K562 (cell line): ENCODE measurements around the gene NUDT5. TPM values are rescaled to one million over a fixed set of nuclear protein-coding genes. Genes with fewer than 3 reads are reported as not detected.

ENCODE experiments used
- BACH1 ChIP-seq: fragments of 200-800 bp; sonication (Bioruptor generic); IDR thresholded peaks from 2 replicates; pipeline ENCODE4 v1.6.1; 2016; ENCODE audit warnings: missing genetic modification characterization, missing compliant biosample characterization
- CC2D1A ChIP-seq: fragments of 450-650 bp; IDR thresholded peaks from 2 replicates; pipeline ENCODE4 v1.6.1; 2017; ENCODE audit warnings: mild to moderate bottlenecking
- CHD1 ChIP-seq: fragments of 200-600 bp; sonication (generic); IDR thresholded peaks from one replicate; pipeline ENCODE4 v1.6.1; 2012; ENCODE audit warnings: mild to moderate bottlenecking, moderate library complexity, low read length, inconsistent platforms
- ETV1 ChIP-seq: fragments of 450-650 bp; conservative IDR thresholded peaks from 2 replicates; pipeline ENCODE4 v1.6.1; 2016; ENCODE audit warnings: missing genetic modification characterization, control low read depth, low read depth, missing compliant biosample characterization
- EZH2 ChIP-seq: IDR thresholded peaks from 2 replicates; pipeline ENCODE4 v1.6.1; 2012; ENCODE audit warnings: low read depth, mild to moderate bottlenecking, inconsistent platforms, low read length, borderline replicate concordance
- GABPB2 ChIP-seq: fragments of 250-450 bp; sonication (Bioruptor Pico); conservative IDR thresholded peaks from 2 replicates; pipeline ENCODE4 v1.5.1; 2021; ENCODE audit warnings: mild to moderate bottlenecking
- KAT2B ChIP-seq: IDR thresholded peaks from one replicate; pipeline ENCODE4 v1.6.1; 2012; ENCODE audit warnings: low read depth, mild to moderate bottlenecking, control low read depth, inconsistent platforms, low read length, moderate library complexity
- NCOA1 ChIP-seq: fragments of 450-650 bp; IDR thresholded peaks from 2 replicates; pipeline ENCODE4 v1.6.1; 2016; ENCODE audit warnings: low read depth
- NCOA6 ChIP-seq: fragments of 450-650 bp; IDR thresholded peaks from 2 replicates; pipeline ENCODE4 v1.6.1; 2017; ENCODE audit warnings: mild to moderate bottlenecking
- NRF1 ChIP-seq, 2 experiments: fragments of 450-650 bp; IDR thresholded peaks in 1 of 2; conservative IDR thresholded peaks in 1 of 2; 2 replicates each; pipeline ENCODE4 v1.6.1; 2014; ENCODE audit warnings: mild to moderate bottlenecking in 2 of 2
- SIX5 ChIP-seq, 2 experiments: IDR thresholded peaks; 2 replicates each; pipeline ENCODE4 v1.6.1; 2011; ENCODE audit warnings: low read length in 2 of 2, borderline replicate concordance in 1 of 2, low read depth in 1 of 2, mild to moderate bottlenecking in 1 of 2, moderate library complexity in 1 of 2; ENCODE audit not compliant: insufficient read depth in 1 of 2
- SMAD1 ChIP-seq: fragments of 150-350 bp; IDR thresholded peaks from 2 replicates; pipeline ENCODE4 v1.6.1; 2014; ENCODE audit warnings: low read length, low read depth; ENCODE audit not compliant: partially characterized antibody
- SMC3 ChIP-seq: conservative IDR thresholded peaks from 2 replicates; pipeline ENCODE4 v1.6.1; 2011; ENCODE audit warnings: low read depth, low read length, improper control_type of control experiment; ENCODE audit not compliant: insufficient read depth
- TAL1 ChIP-seq: fragments of 450-650 bp; IDR thresholded peaks from 2 replicates; pipeline ENCODE4 v1.6.1; 2016; ENCODE audit warnings: mild to moderate bottlenecking
- TSC22D4 ChIP-seq: fragments of 450-650 bp; IDR thresholded peaks from 2 replicates; pipeline ENCODE4 v1.6.1; 2016; ENCODE audit warnings: missing genetic modification characterization, missing biosample characterization, control low read depth
- YY1 ChIP-seq, 3 experiments: IDR thresholded peaks; 2 replicates each; pipeline ENCODE4 v1.6.1; 2011; ENCODE audit warnings: low read length in 2 of 3, mild to moderate bottlenecking in 2 of 3, moderate library complexity in 2 of 3, borderline replicate concordance in 1 of 3, control low read depth in 1 of 3, low read depth in 1 of 3; ENCODE audit not compliant: insufficient read depth in 3 of 3, insufficient replicate concordance in 2 of 3, control insufficient read depth in 1 of 3, insufficient read length in 1 of 3; ENCODE audit errors: extremely low read depth in 1 of 3
- ZFPM2 ChIP-seq: fragments of 250-450 bp; sonication (Bioruptor Pico); IDR thresholded peaks from 2 replicates; pipeline ENCODE4 v1.5.1; 2022; ENCODE audit warnings: mild to moderate bottlenecking
- ZNF445 ChIP-seq: fragments of 250-450 bp; sonication (Bioruptor Pico); IDR thresholded peaks from 2 replicates; pipeline ENCODE4 v1.4.0; 2020; ENCODE audit warnings: low read depth, mild to moderate bottlenecking, moderate library complexity
- ZNF785 ChIP-seq: fragments of 250-450 bp; sonication (Bioruptor Pico); IDR thresholded peaks from 2 replicates; pipeline ENCODE4 v1.4.0; 2020; ENCODE audit warnings: mild to moderate bottlenecking
- polyA plus RNA-seq, 8 experiments: library from polyadenylated mRNA; depleted of rRNA in 4 of 8; stranded (reverse) in 5 of 8; unstranded in 3 of 8; fragments of >200 nt; fragmentation: Nextera tagmentation in 2 of 8; fragmentation: Illumina TruSeq in 1 of 8; extraction: Ambion mirVana in 2 of 8; extraction: Trizol in 1 of 8; gene quantifications; 2 replicates each; pipeline versions ENCODE4 v1.2.1 to v1.2.3, GENCODE V29; 2011 to 2014; ENCODE audit warnings: inconsistent platforms in 1 of 8, missing spikeins in 1 of 8
- total RNA-seq, 7 experiments: library from RNA; depleted of rRNA in 6 of 7; stranded (reverse); fragments of >200 nt in 6 of 7; fragmentation: Illumina TruSeq in 2 of 7; extraction: Trizol in 2 of 7; gene quantifications; 2 replicates each; pipeline versions ENCODE4 v1.2.1 to v1.2.3, GENCODE V29; 2011 to 2021; ENCODE audit warnings: low replicate concordance in 1 of 7
- TF ChIP-seq, protein P1 (sequence below): sonication (generic); formaldehyde crosslinking; IDR thresholded peaks from 2 replicates; pipeline ENCODE4 v1.4.0; 2020; ENCODE audit warnings: mild to moderate bottlenecking, missing genetic modification reagents
- TF ChIP-seq, protein P2 (sequence below): fragments of 250-450 bp; sonication (Bioruptor Pico); IDR thresholded peaks from 2 replicates; pipeline ENCODE4 v1.5.0; 2022; ENCODE audit warnings: mild to moderate bottlenecking
- TF ChIP-seq, protein P3 (sequence below): fragments of 450-650 bp; IDR thresholded peaks from one replicate; pipeline ENCODE4 v1.6.1; 2018; ENCODE audit warnings: mild to moderate bottlenecking, moderate library complexity; ENCODE audit not compliant: partially characterized antibody

Gene NUDT5
- total and polyA plus RNA-seq, 9 of the 15 experiments (the other 6 are each of a cell fraction or from before 2014, with no cell fraction given): 87.7 to 422 (median 186) TPM

DNA sequence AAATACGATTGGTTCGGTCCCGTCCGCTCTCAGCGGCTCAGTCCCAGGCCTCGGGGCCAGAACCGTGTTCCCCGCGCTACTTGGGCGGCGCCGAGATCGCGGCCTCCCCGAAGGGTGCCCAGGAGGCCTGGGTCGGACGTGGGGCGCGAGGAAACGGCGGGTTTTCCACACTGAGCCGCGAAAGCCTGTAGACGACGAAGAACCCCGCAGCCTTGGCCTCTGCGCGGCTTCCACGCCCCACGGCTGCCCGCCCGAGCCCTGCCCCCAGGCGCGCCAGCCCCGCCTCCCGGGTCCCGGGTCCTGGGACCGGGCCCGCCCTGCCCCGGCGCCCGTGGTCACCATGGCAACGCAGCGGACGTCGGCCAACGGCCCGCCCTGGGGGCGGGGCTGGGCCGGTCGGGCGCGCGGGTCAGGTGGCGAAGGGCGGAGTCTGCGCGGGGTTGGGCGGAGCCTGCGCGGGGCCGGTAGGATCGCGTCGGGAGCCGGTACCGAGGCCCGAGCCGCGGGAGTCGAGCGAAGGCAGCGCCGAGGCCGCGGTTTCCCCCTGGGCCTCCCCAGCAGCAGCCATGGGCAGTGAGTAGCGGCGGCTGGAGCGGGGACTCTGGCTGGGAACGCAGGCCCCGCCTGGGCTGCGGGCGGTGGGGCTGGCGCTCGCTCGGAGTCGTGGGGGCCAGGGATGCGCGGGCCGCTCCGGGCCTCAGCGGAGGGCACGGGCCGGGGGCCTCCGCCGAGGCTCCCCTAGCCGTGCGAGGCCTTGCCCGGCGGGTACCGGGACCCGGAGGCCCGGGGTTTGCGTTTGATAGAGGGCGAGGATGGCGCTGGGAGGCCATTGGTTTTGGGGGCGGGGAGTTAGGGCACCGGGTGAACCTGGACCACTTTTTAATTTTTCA is 66.2 kb downstream of the NUDT5 start, which contains the start of gene SEC61A2 (continued):
- TF ChIP-seq, protein P1, sequence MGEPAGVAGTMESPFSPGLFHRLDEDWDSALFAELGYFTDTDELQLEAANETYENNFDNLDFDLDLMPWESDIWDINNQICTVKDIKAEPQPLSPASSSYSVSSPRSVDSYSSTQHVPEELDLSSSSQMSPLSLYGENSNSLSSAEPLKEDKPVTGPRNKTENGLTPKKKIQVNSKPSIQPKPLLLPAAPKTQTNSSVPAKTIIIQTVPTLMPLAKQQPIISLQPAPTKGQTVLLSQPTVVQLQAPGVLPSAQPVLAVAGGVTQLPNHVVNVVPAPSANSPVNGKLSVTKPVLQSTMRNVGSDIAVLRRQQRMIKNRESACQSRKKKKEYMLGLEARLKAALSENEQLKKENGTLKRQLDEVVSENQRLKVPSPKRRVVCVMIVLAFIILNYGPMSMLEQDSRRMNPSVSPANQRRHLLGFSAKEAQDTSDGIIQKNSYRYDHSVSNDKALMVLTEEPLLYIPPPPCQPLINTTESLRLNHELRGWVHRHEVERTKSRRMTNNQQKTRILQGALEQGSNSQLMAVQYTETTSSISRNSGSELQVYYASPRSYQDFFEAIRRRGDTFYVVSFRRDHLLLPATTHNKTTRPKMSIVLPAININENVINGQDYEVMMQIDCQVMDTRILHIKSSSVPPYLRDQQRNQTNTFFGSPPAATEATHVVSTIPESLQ (CRISPR knock-in tag): no peak
- TF ChIP-seq GABPB2 (CRISPR knock-in tag) (no peak), YY1 (IDR thresholded peaks at IDR 0.05; ENCODE audit: borderline replicate concordance in 1 of 3, control insufficient read depth in 1 of 3, extremely low read depth in 1 of 3, insufficient read depth in 3 of 3, insufficient read length in 1 of 3, insufficient replicate concordance in 2 of 3, low read depth in 1 of 3, low read length in 2 of 3) (peak in 1 of 3 experiments; percentile 22), KAT2B (no peak), ETV1 (no peak), BACH1 (tag) (no peak), CHD1 (no peak), NCOA1 (no peak), ZNF445 (CRISPR knock-in tag) (no peak), TSC22D4 (tag) (no peak), SMC3 (no peak), SIX5 (IDR thresholded peaks at IDR 0.05; ENCODE audit: borderline replicate concordance in 1 of 2, insufficient read depth in 1 of 2, low read depth in 1 of 2, low read length in 2 of 2) (no peak), NCOA6 (no peak), NRF1 (conservative IDR thresholded peaks at IDR 0.05 in 1 of 2, IDR thresholded peaks at IDR 0.05 in 1 of 2) (peak; percentile 93 to 94), EZH2 (no peak), TAL1 (no peak), CC2D1A (no peak), ZNF785 (CRISPR knock-in tag) (no peak), SMAD1 (no peak), ZFPM2 (CRISPR knock-in tag) (no peak)
- TF ChIP-seq, protein P2, sequence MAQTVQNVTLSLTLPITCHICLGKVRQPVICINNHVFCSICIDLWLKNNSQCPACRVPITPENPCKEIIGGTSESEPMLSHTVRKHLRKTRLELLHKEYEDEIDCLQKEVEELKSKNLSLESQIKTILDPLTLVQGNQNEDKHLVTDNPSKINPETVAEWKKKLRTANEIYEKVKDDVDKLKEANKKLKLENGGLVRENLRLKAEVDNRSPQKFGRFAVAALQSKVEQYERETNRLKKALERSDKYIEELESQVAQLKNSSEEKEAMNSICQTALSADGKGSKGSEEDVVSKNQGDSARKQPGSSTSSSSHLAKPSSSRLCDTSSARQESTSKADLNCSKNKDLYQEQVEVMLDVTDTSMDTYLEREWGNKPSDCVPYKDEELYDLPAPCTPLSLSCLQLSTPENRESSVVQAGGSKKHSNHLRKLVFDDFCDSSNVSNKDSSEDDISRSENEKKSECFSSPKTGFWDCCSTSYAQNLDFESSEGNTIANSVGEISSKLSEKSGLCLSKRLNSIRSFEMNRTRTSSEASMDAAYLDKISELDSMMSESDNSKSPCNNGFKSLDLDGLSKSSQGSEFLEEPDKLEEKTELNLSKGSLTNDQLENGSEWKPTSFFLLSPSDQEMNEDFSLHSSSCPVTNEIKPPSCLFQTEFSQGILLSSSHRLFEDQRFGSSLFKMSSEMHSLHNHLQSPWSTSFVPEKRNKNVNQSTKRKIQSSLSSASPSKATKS (CRISPR knock-in tag): no peak
- TF ChIP-seq, protein P3, sequence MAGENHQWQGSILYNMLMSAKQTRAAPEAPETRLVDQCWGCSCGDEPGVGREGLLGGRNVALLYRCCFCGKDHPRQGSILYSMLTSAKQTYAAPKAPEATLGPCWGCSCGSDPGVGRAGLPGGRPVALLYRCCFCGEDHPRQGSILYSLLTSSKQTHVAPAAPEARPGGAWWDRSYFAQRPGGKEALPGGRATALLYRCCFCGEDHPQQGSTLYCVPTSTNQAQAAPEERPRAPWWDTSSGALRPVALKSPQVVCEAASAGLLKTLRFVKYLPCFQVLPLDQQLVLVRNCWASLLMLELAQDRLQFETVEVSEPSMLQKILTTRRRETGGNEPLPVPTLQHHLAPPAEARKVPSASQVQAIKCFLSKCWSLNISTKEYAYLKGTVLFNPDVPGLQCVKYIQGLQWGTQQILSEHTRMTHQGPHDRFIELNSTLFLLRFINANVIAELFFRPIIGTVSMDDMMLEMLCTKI: no peak
